ENCODE measurements around the gene C18orf54. TPM values are rescaled to one million over a fixed set of nuclear protein-coding genes. Genes with fewer than 3 reads are reported as not detected.

C18orf54 gene
- total and polyA plus RNA-seq, 10 donors: 0.67 to 4.3 (median 3.0) TPM

DNA sequence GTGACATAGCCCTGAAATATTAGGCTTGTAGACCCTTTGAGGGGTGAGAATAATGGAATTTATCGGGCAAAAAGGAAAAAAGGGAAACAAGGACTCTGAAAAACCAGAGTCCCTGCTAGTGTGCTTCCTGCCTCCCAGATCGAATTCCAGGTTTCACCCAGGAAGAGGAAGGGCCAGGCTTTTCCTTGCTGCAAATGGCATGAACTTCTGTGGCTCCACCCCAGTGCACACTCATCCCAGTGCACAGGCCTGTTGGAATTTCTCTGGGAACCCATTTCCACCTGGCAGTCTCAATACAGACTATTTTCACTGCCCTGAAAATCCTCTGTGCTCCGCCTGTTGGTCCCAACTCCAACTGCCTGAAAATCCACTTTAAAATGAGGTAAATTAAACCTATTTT lies 29.9 kb downstream of the C18orf54 start:
- no peaks in the 10 kb centered on the region for H3K4me1 ChIP-seq
- H3K27ac ChIP-seq: no peak overlapping the region
- no peak for DNase-seq
- WGBS, 5 donors: 83 to 89% (median 87%) methylated on average over 3 of the region's 3 CpGs
- H3K4me3 ChIP-seq: no peak overlapping the region
- peaks cover 0 to 15% (median 0%) of the 10 kb centered on the region in 7 donors for H3K27me3 ChIP-seq (replicated peaks in 1 of 7)
- peaks cover 0 to 2% (median 0%) of the 10 kb centered on the region in 8 donors for H3K9me3 ChIP-seq
- TF ChIP-seq POLR2A (IDR thresholded peaks at IDR 0.05) (no peak), POLR2AphosphoS5 (IDR thresholded peaks at IDR 0.05) (no peak)
- TF ChIP-seq, protein P1, sequence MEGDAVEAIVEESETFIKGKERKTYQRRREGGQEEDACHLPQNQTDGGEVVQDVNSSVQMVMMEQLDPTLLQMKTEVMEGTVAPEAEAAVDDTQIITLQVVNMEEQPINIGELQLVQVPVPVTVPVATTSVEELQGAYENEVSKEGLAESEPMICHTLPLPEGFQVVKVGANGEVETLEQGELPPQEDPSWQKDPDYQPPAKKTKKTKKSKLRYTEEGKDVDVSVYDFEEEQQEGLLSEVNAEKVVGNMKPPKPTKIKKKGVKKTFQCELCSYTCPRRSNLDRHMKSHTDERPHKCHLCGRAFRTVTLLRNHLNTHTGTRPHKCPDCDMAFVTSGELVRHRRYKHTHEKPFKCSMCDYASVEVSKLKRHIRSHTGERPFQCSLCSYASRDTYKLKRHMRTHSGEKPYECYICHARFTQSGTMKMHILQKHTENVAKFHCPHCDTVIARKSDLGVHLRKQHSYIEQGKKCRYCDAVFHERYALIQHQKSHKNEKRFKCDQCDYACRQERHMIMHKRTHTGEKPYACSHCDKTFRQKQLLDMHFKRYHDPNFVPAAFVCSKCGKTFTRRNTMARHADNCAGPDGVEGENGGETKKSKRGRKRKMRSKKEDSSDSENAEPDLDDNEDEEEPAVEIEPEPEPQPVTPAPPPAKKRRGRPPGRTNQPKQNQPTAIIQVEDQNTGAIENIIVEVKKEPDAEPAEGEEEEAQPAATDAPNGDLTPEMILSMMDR (IDR thresholded peaks at IDR 0.05 in 8 of 11, conservative IDR thresholded peaks at IDR 0.05 in 3 of 11): no peak
- H3K36me3 ChIP-seq: no peaks in the 10 kb centered on the region
- intact Hi-C loops (cut with DNase I; ENCODE audit: low total_unique reads): no loop called here

DNA sequence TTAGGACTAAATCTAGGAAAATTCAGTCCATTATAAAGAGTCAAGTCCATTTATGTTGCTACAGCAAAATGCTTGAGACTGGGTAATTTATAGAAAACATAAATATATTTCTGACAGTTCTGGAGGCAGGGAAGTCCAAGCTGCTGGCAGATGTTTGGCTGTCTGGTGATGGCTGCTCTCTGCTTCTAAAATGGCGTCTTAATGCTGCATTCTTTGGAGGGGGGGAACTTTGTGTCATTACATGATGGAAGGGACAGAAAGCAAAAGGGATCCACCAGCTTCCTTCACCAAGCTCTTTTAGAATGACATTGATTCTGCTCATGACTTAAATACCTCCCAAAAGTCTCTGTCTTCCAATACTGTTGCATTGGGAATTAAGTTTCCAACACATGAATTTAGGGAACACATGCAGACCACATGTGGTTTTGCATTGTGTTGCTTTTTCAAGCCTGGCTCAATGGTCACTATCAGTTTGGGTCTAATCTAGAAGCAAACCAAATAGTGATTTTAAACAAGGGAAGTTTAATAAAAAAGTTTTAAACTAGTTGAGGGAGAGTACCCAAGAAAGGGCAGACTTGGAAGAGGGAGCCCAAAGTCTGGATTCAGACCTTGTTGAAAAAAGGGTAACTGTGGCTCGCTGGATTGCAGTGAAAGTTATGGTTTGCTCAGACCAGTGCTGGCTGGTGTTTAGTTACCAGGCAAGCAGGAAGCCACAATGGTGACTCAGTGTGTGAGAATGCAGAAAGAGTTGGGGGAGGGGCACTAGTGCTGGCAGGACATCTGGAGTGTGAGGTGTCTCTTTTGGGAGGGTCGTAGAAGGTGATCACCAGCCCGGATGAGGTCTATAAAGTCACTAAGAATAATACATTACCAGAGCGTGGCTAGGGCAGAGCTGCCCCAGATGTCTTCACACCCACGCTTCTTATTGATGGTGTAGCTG lies 30.8 kb downstream of the C18orf54 start:
- H3K9me3 ChIP-seq: peaks cover 0 to 2% (median 0%) of the 10 kb centered on the region in 8 donors
- TF ChIP-seq POLR2A (IDR thresholded peaks at IDR 0.05): no peak
- H3K27me3 ChIP-seq (replicated peaks in 1 of 7): peaks cover 0 to 15% (median 0%) of the 10 kb centered on the region in 7 donors
- H3K4me3 ChIP-seq: no peak overlapping the region
- intact Hi-C loops (cut with DNase I; ENCODE audit: low total_unique reads): no loop called here
- H3K4me1 ChIP-seq: no peaks in the 10 kb centered on the region
- no peak overlapping the region for H3K27ac ChIP-seq
- WGBS, 5 donors: 34 to 56% (median 36%) methylated on average over 6 of the region's 6 CpGs
- no peaks in the 10 kb centered on the region for H3K36me3 ChIP-seq
- no peak for DNase-seq

DNA sequence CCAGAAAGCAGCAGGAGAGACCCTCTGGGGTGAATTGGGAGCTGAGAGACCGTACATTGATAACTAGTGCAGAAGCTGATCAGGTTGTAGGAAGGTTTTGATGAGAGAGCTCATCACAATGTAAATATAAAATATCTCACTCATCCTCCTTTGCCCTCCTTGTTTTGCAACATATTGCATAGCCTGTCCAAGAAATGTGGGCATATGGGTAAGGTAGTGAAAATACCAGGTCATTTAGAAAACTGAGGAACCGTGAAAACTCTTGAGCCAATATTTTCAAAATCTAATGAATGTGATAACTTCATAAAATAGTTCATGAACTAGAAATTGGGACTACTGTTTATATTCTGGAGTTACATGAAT lies 31.4 kb downstream of the C18orf54 start:
- Histone ChIP-seq H3K27ac (no peak overlapping the region), H3K4me1 (no peaks in the 10 kb centered on the region), H3K27me3 (replicated peaks in 1 of 7) (peaks cover 0 to 15% (median 0%) of the 10 kb centered on the region in 7 donors), H3K36me3 (no peaks in the 10 kb centered on the region), H3K4me3 (no peak overlapping the region), H3K9me3 (peaks cover 0 to 2% (median 0%) of the 10 kb centered on the region in 8 donors)
- no peak for DNase-seq
- no peak for TF ChIP-seq POLR2AphosphoS5 (IDR thresholded peaks at IDR 0.05)
- TF ChIP-seq, protein P1 (IDR thresholded peaks at IDR 0.05 in 8 of 11, conservative IDR thresholded peaks at IDR 0.05 in 3 of 11): no peak
- TF ChIP-seq POLR2A (IDR thresholded peaks at IDR 0.05): no peak
- intact Hi-C loops (cut with DNase I; ENCODE audit: low total_unique reads): no loop called here
- 20 to 37% (median 32%) methylated on average over 2 of the region's 2 CpGs for WGBS, 5 donors

DNA sequence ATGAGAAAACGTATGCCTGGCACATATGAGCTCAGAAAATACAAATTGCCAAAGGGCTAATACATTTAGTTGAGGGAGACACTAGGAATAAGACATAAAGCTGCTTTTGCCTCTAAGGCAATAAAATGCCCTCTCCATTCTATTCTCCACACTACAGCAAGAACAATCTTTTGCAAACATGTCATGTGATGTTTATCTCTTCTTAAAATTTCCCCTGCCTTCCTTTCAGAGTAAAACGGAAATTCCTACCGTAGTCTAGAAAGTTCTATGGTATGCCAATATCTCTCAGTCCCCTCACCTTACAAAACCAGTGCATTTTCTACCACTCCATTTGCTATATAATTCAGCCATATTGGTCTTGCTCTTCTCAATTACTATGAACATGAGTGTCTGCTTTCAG lies 33.1 kb downstream of the C18orf54 start:
- intact Hi-C loops (cut with DNase I; ENCODE audit: low total_unique reads): no loop called here

More for the DNA sequence above, 33.1 kb downstream of the C18orf54 start:
- Histone ChIP-seq H3K27ac (no peak overlapping the region), H3K4me1 (no peaks in the 10 kb centered on the region), H3K9me3 (no peaks in the 10 kb centered on the region), H3K36me3 (no peaks in the 10 kb centered on the region), H3K27me3 (replicated peaks in 1 of 7) (peaks cover 0 to 15% (median 0%) of the 10 kb centered on the region in 7 donors), H3K4me3 (no peak overlapping the region)
- DNase-seq: no peak
- TF ChIP-seq, protein P1 (IDR thresholded peaks at IDR 0.05 in 8 of 11, conservative IDR thresholded peaks at IDR 0.05 in 3 of 11): no peak
- TF ChIP-seq POLR2AphosphoS5 (IDR thresholded peaks at IDR 0.05) (no peak), POLR2A (IDR thresholded peaks at IDR 0.05) (no peak)
- WGBS, 5 donors: 57 to 73% (median 71%) methylated on average over 3 of the region's 3 CpGs
